ENCODE data around the gene TCF4.

The TCF4 gene

GRCh38 chr18:55442561-55442960, 145.4 kb downstream of the TCF4 start:
- no peak for DNase-seq (ENCODE audit: low read depth in 2 of 2)

GRCh38 chr18:55440988-55441387, 147.0 kb downstream of the TCF4 start:
- DNase-seq (ENCODE audit: low read depth in 2 of 2) = no peak

- no peak for DNase-seq (ENCODE audit: low read depth in 2 of 2)
Observed at GRCh38 chr18:55439056-55439455, 148.9 kb downstream of the TCF4 start.

GRCh38 chr18:55435592-55435991, 152.4 kb downstream of the TCF4 start:
- DNase-seq (ENCODE audit: low read depth in 2 of 2) = no peak

GRCh38 chr18:55433648-55434047, 154.3 kb downstream of the TCF4 start:
- DNase-seq (ENCODE audit: low read depth in 2 of 2) = no peak

GRCh38 chr18:55433140-55433539, 154.9 kb downstream of the TCF4 start:
- no peak for DNase-seq (ENCODE audit: low read depth in 2 of 2)

- DNase-seq (ENCODE audit: low read depth in 2 of 2) = no peak
Observed at GRCh38 chr18:55432307-55433040, 155.5 kb downstream of the TCF4 start.

GRCh38 chr18:55430026-55430425, 158.0 kb downstream of the TCF4 start:
- DNase-seq (ENCODE audit: low read depth in 2 of 2) = no peak

- DNase-seq (ENCODE audit: low read depth in 2 of 2) = no peak
Observed at GRCh38 chr18:55427951-55428350, 160.0 kb downstream of the TCF4 start.

GRCh38 chr18:55425698-55426097, 162.3 kb downstream of the TCF4 start:
- DNase-seq (ENCODE audit: low read depth in 2 of 2) = no peak

GRCh38 chr18:55422456-55423180, 165.4 kb downstream of the TCF4 start:
- no peak for DNase-seq (ENCODE audit: low read depth in 2 of 2)

- DNase-seq (ENCODE audit: low read depth in 2 of 2) = no peak
Observed at GRCh38 chr18:55421615-55422419, 166.2 kb downstream of the TCF4 start.

- DNase-seq (ENCODE audit: low read depth in 2 of 2) = no peak
Observed at GRCh38 chr18:55421308-55421614, 166.7 kb downstream of the TCF4 start.

- no peak for DNase-seq (ENCODE audit: low read depth in 2 of 2)
Observed at GRCh38 chr18:55420665-55421307, 167.2 kb downstream of the TCF4 start.

- DNase-seq (ENCODE audit: low read depth in 2 of 2) = no peak
Observed at GRCh38 chr18:55419947-55420664, 167.9 kb downstream of the TCF4 start.

- DNase-seq (ENCODE audit: low read depth in 2 of 2) = no peak
Observed at GRCh38 chr18:55419132-55419946, 168.7 kb downstream of the TCF4 start.

GRCh38 chr18:55418439-55418838, 169.6 kb downstream of the TCF4 start:
- DNase-seq (ENCODE audit: low read depth in 2 of 2) = no peak

GRCh38 chr18:55416791-55417190, 171.2 kb downstream of the TCF4 start:
- DNase-seq (ENCODE audit: low read depth in 2 of 2) = no peak

GRCh38 chr18:55415258-55415871, 172.6 kb downstream of the TCF4 start:
- DNase-seq (ENCODE audit: low read depth in 2 of 2) = peak; percentile 43 to 46

GRCh38 chr18:55414475-55414874, 173.5 kb downstream of the TCF4 start:
- DNase-seq (ENCODE audit: low read depth in 2 of 2) = no peak

Measured in stimulated activated CD8-positive, alpha-beta memory T cell treated with anti-CD3 and anti-CD28 coated beads, Interleukin-15, amount 100 ng/mL, for 48 hours (primary cell).